OCI-LY3 (cell line): ENCODE results near the gene PTCHD4.

Source experiments
- H2AFZ ChIP-seq: fragments of 200-600, 300-600 bp; shearing (Covaris generic); 2 replicates; pipeline ENCODE4 v1.6.0; 2014; ENCODE audit warnings: antibody characterized with exemption, low read depth, low read length
- H3K27ac ChIP-seq: fragments of 200-600, 300-600 bp; sonication (generic); 2 replicates; pipeline ENCODE4 v1.5.1; 2014; ENCODE audit warnings: mild to moderate bottlenecking, low read length, moderate library complexity, mixed read lengths
- H3K27me3 ChIP-seq: fragments of 200-600, 300-600 bp; sonication (generic); 2 replicates; pipeline ENCODE4 v1.6.1; 2014; ENCODE audit warnings: low read depth, low read length, mixed read lengths
- H3K36me3 ChIP-seq: fragments of 200-600, 300-600 bp; sonication (generic); replicated peaks from 2 replicates; pipeline ENCODE3; 2014; ENCODE audit warnings: low read depth, low read length, mixed read lengths
- H3K4me1 ChIP-seq: fragments of 300-600, 200-600 bp; sonication (generic); 2 replicates; pipeline ENCODE4 v1.6.1; 2014; ENCODE audit warnings: low read length, mixed read lengths
- H3K4me2 ChIP-seq: fragments of 200-600, 300-600 bp; sonication (generic); 2 replicates; pipeline ENCODE4 v1.6.1; 2014; ENCODE audit warnings: low read length, mixed read lengths
- H3K4me3 ChIP-seq: fragments of 300-600, 200-600 bp; sonication (generic); 2 replicates; pipeline ENCODE4 v1.5.1; 2014; ENCODE audit warnings: antibody characterized with exemption, mild to moderate bottlenecking, low read length, moderate library complexity
- H3K79me2 ChIP-seq: fragments of 300-600, 200-600 bp; shearing (Covaris generic); 2 replicates; pipeline ENCODE4 v1.6.1; 2014; ENCODE audit warnings: mild to moderate bottlenecking, low read length, mixed read lengths
- H3K9ac ChIP-seq: fragments of 300-600, 200-600 bp; shearing (Covaris generic); 2 replicates; pipeline ENCODE4 v1.6.0; 2014; ENCODE audit warnings: mild to moderate bottlenecking, low read length, moderate library complexity
- H3K9me3 ChIP-seq: fragments of 200-600, 300-600 bp; shearing (Covaris generic); 2 replicates; pipeline ENCODE4 v1.6.1; 2014; ENCODE audit warnings: low read length, mixed read lengths; ENCODE audit not compliant: insufficient read depth
- H4K20me1 ChIP-seq: fragments of 200-600, 300-600 bp; sonication (generic); 2 replicates; pipeline ENCODE4 v1.6.1; 2016; ENCODE audit warnings: low read length, mixed read lengths; ENCODE audit not compliant: insufficient read depth
- CTCF ChIP-seq: fragments of 200-600, 300-600 bp; sonication (generic); IDR thresholded peaks from 2 replicates; pipeline ENCODE4 v1.5.1; 2014; ENCODE audit warnings: antibody characterized with exemption, low read length, low read depth
- EZH2phosphoT487 ChIP-seq: fragments of 200-600 bp; shearing (Covaris generic); IDR thresholded peaks from 2 replicates; pipeline ENCODE4 v1.6.1; 2018; ENCODE audit warnings: antibody characterized with exemption, mixed run types, low read depth

PTCHD4 gene

GRCh38 chr6:48111143-48111506 is at the start of gene PTCHD4:
Gene PTCHD4, minus strand, starts transcription at chr6:48111197. Its CDS starts 42,240 bp downstream, at chr6:48068957.
- Histone ChIP-seq H3K36me3 (no peaks in the 10 kb centered on the region), H3K79me2 (no peaks in the 10 kb centered on the region), H2AFZ (0 out of 2 replicates have a peak within 1 kb of the TSS, but pooled peaks have one; percentile 37), H3K4me2 (no peak within 1 kb of the TSS), H3K27ac (no peak within 1 kb of the TSS), H3K9ac (no peak within 1 kb of the TSS), H3K4me3 (no peak within 1 kb of the TSS), H3K27me3 (no peaks in the 10 kb centered on the region), H3K4me1 (no peaks in the 10 kb centered on the region), H4K20me1 (no peaks in the 10 kb centered on the region), H3K9me3 (no peaks in the 10 kb centered on the region)
- TF ChIP-seq CTCF (no peak), EZH2phosphoT487 (no peak)

DNA sequence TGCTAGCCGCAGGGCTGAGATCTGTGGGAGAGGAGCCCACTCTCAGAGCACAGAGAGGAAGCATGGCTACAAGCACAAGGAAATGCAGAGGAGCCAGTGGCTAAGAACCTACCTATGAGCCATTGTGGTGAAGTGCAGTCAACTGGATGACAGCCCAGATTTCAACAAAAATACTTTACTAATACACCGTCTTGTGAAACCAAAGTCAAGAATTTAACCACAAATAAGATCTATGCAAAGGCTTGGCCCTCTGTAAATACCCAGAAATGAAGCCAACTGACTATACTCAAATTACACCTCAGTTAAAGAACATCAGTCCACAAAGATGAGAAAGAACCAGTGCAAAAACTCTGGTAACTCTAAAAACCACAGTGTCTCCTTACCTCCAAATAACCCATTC is 40.1 kb upstream of the PTCHD4 start:
- Histone ChIP-seq H2AFZ (no peak overlapping the region), H3K27me3 (no peaks in the 10 kb centered on the region), H3K4me3 (no peak overlapping the region), H3K79me2 (no peaks in the 10 kb centered on the region), H3K4me1 (no peaks in the 10 kb centered on the region), H3K27ac (no peak overlapping the region), H3K9ac (no peak overlapping the region), H4K20me1 (no peaks in the 10 kb centered on the region), H3K4me2 (no peak overlapping the region), H3K9me3 (peaks cover 7% of the 10 kb centered on the region), H3K36me3 (peaks cover 4% of the 10 kb centered on the region)
- TF ChIP-seq CTCF: no peak
- no peak for TF ChIP-seq EZH2phosphoT487

GRCh38 chr6:48150701-48151100 is 39.7 kb upstream of the PTCHD4 start:
- no peak overlapping the region for H3K4me2 ChIP-seq
- H3K27ac ChIP-seq: no peak overlapping the region
- no peaks in the 10 kb centered on the region for H3K27me3 ChIP-seq
- no peak for TF ChIP-seq CTCF
- TF ChIP-seq EZH2phosphoT487: no peak
- H3K4me3 ChIP-seq: no peak overlapping the region
- peaks cover 4% of the 10 kb centered on the region for H3K36me3 ChIP-seq
- H3K79me2 ChIP-seq: no peaks in the 10 kb centered on the region
- H2AFZ ChIP-seq: no peak overlapping the region
- H4K20me1 ChIP-seq: no peaks in the 10 kb centered on the region
- no peaks in the 10 kb centered on the region for H3K4me1 ChIP-seq
- no peak overlapping the region for H3K9ac ChIP-seq
- H3K9me3 ChIP-seq: peaks cover 7% of the 10 kb centered on the region

GRCh38 chr6:48147051-48147450 is 36.1 kb upstream of the PTCHD4 start:
- Histone ChIP-seq H3K4me3 (no peak overlapping the region), H3K9me3 (no peaks in the 10 kb centered on the region), H3K4me2 (no peak overlapping the region), H3K79me2 (no peaks in the 10 kb centered on the region), H3K9ac (no peak overlapping the region), H3K27me3 (no peaks in the 10 kb centered on the region), H2AFZ (no peak overlapping the region), H4K20me1 (no peaks in the 10 kb centered on the region), H3K4me1 (no peaks in the 10 kb centered on the region), H3K36me3 (no peaks in the 10 kb centered on the region), H3K27ac (no peak overlapping the region)
- TF ChIP-seq EZH2phosphoT487 (no peak), CTCF (no peak)
